Naive thymus-derived CD4-positive, alpha-beta T cell (primary cell): ENCODE data around the gene CDH4. TPM values are rescaled to one million over a fixed set of nuclear protein-coding genes. Genes with fewer than 3 reads are reported as not detected.

Experiments
- ATAC-seq: fragments of 150-1000 bp; cut with Tn5 transposase; 2 replicates; pipeline ENCODE4 v1.10.0; 2021; ENCODE audit warnings: mild to moderate bottlenecking, moderate library complexity
- CTCF ChIA-PET: fragments of 350-600 bp; sonication (Branson Sonifier 250); formaldehyde crosslinking; loops from one replicate; lab custom pipeline; 2021; ENCODE audit warnings: antibody characterized with exemption; lab: Charles Lee
- POLR2A ChIA-PET: fragments of 350-600 bp; sonication (Branson Sonifier 250); formaldehyde crosslinking; loops from one replicate; lab custom pipeline; 2021; ENCODE audit warnings: antibody characterized with exemption, inconsistent platforms; lab: Charles Lee
- DNase-seq, 9 donors: peaks; one replicate each; pipeline versions ENCODE4 v3.0.0 to v3.0.0-alpha.2; 2020 to 2022; ENCODE audit warnings: mixed read lengths in 1 of 9
- H3K27ac ChIP-seq: one replicate; pipeline ENCODE4 v1.7.0; 2013; ENCODE audit warnings: mild to moderate bottlenecking, low read depth, low read length, moderate library complexity
- H3K27me3 ChIP-seq, 2 donors: one replicate each; pipeline ENCODE4 v1.7.0; 2013; ENCODE audit warnings: low read length in 2 of 2, mild to moderate bottlenecking in 2 of 2, moderate library complexity in 2 of 2; ENCODE audit not compliant: control insufficient read depth in 2 of 2, insufficient read depth in 2 of 2
- H3K36me3 ChIP-seq, 3 experiments: 1 replicate in 2 of 3; 2 replicates in 1 of 3; pipeline ENCODE4 v1.7.0; 2013; ENCODE audit warnings: low read length in 3 of 3, mild to moderate bottlenecking in 3 of 3, moderate library complexity in 1 of 3; ENCODE audit not compliant: insufficient read depth in 3 of 3, control insufficient read depth in 2 of 3
- H3K4me1 ChIP-seq, 2 donors: one replicate each; pipeline ENCODE4 v1.7.0; 2013; ENCODE audit warnings: low read length in 2 of 2, mild to moderate bottlenecking in 2 of 2, moderate library complexity in 1 of 2; ENCODE audit not compliant: control insufficient read depth in 2 of 2, insufficient read depth in 2 of 2
- H3K4me3 ChIP-seq: 2 replicates; pipeline ENCODE4 v1.7.0; 2013; ENCODE audit warnings: mild to moderate bottlenecking, low read length
- H3K9me3 ChIP-seq, 3 experiments: 1 replicate in 2 of 3; 2 replicates in 1 of 3; pipeline ENCODE4 v1.7.0; 2013; ENCODE audit warnings: low read length in 3 of 3; ENCODE audit not compliant: control insufficient read depth in 2 of 3
- H3K27ac Mint-ChIP-seq, 9 donors: one replicate each; pipeline ENCODE4 v1.8.0; 2020 to 2022; ENCODE audit warnings: mixed read lengths in 9 of 9, mild to moderate bottlenecking in 8 of 9, moderate library complexity in 5 of 9, inconsistent platforms in 2 of 9
- H3K27me3 Mint-ChIP-seq, 5 donors: one replicate each; pipeline ENCODE4 v1.8.0; 2021 to 2022; ENCODE audit warnings: mixed read lengths in 5 of 5, mild to moderate bottlenecking in 1 of 5
- H3K36me3 Mint-ChIP-seq, 5 donors: one replicate each; pipeline ENCODE4 v1.8.0; 2020 to 2022; ENCODE audit warnings: mixed read lengths in 5 of 5, mild to moderate bottlenecking in 3 of 5, inconsistent platforms in 1 of 5
- H3K4me1 Mint-ChIP-seq, 7 donors: one replicate each; pipeline ENCODE4 v1.8.0; 2020 to 2022; ENCODE audit warnings: mixed read lengths in 7 of 7, mild to moderate bottlenecking in 3 of 7, inconsistent platforms in 1 of 7
- H3K4me3 Mint-ChIP-seq, 10 donors: one replicate each; pipeline ENCODE4 v1.8.0; 2020 to 2022; ENCODE audit warnings: mild to moderate bottlenecking in 10 of 10, mixed read lengths in 10 of 10, moderate library complexity in 6 of 10, inconsistent platforms in 2 of 10
- H3K9me3 Mint-ChIP-seq, 11 donors: one replicate each; pipeline ENCODE4 v1.8.0; 2020 to 2022; ENCODE audit warnings: mixed read lengths in 11 of 11, mild to moderate bottlenecking in 4 of 11, inconsistent platforms in 1 of 11, moderate library complexity in 1 of 11
- intact Hi-C, 2 donors: fragments of 100-400 bp; cut with micrococcal nuclease; formaldehyde crosslinking; loops; one replicate each; pipeline ENCODE4 v1.15.1; 2023
- polyA plus RNA-seq, 2 donors: library from polyadenylated mRNA; unstranded; fragments of 300-500 nt; fragmentation: Illumina TruSeq; gene quantifications; one replicate each; pipeline ENCODE4 v1.2.3, GENCODE V29; 2021
- total RNA-seq, 6 experiments: library from RNA in 5 of 6; stranded (reverse) in 5 of 6; gene quantifications; 1 replicate in 5 of 6; 2 replicates in 1 of 6; pipeline ENCODE4 v1.2.3 and lab custom pipeline; 2021 to 2026

Gene CDH4
- total and polyA plus RNA-seq, 7 experiments from 2014 or later, result 0.05 to 0.43 (median 0.14) TPM; not detected in 1

DNA sequence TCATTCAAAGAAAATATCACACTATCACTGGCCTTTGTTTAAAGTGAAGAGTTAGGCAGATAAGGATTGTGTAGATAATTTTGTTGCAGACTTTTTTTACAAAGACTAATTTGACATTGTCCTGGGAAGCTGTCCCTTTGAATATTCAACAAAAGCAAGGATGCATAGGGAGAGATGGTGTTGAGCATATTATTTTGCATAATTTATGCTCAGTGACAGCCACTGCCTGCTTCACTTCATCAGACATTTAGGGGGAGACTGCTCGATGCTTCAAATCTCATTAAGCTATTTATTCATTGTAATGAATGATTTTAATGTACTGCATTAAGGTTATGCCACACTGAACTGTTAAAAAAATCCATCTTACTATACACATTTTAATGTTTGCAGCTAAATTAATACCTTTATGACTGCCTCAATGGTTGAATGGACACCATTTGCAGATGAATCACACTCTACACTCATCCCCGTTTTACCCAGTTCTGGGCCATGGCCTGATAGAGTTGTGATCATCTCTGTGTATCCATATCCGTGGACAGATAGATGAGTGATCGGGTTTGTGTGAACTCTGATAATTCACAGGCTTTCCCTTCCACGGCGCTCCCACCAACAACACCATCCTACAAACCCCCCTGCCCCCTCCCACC lies 128.0 kb downstream of the CDH4 start:
- H3K4me3 Mint-ChIP-seq, result no peak overlapping the region
- H3K36me3 Mint-ChIP-seq, result no peaks in the 10 kb centered on the region
- ATAC-seq (no peak), DNase-seq (no peak)
- ChIA-PET CTCF (no interaction called here), POLR2A (no interaction called here)
- no peaks in the 10 kb centered on the region for H3K4me1 Mint-ChIP-seq
- no peaks in the 10 kb centered on the region for H3K9me3 ChIP-seq
- H3K36me3 ChIP-seq, result no peaks in the 10 kb centered on the region
- H3K27me3 Mint-ChIP-seq, result peaks cover 0 to 4% (median 0%) of the 10 kb centered on the region in 5 donors
- intact Hi-C loops, result no loop called here
- H3K27ac ChIP-seq, result no peak overlapping the region
- H3K4me1 ChIP-seq, result no peaks in the 10 kb centered on the region
- no peak overlapping the region for H3K4me3 ChIP-seq
- H3K9me3 Mint-ChIP-seq, result peaks cover 0 to 16% (median 2%) of the 10 kb centered on the region in 11 donors
- H3K27ac Mint-ChIP-seq, result no peak overlapping the region
- no peaks in the 10 kb centered on the region for H3K27me3 ChIP-seq

DNA sequence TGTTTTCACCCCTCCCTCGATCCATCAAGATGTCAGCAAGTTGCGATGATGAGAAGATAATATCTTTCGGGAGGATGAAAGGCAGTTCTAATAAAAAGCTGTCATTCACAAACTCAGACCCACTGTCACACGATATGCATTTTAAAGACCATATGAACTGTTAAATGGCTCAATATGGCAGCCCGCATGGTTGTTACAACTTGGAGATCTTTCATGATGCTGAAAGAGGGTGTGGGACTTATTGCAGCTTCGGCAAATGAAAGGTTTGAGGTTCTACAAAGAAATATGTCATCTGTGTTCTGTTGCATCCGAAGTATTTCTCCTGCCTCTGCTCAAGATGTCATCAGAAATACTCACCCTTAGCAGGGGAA lies 128.5 kb downstream of the CDH4 start:
- intact Hi-C loops, result no loop called here
- Mint-ChIP-seq H3K27me3 (peaks cover 0 to 4% (median 2%) of the 10 kb centered on the region in 5 donors), H3K4me3 (no peak overlapping the region), H3K9me3 (peaks cover 0 to 18% (median 4%) of the 10 kb centered on the region in 11 donors), H3K4me1 (no peaks in the 10 kb centered on the region), H3K27ac (no peak overlapping the region), H3K36me3 (no peaks in the 10 kb centered on the region)
- no peaks in the 10 kb centered on the region for H3K36me3 ChIP-seq
- H3K9me3 ChIP-seq, result no peaks in the 10 kb centered on the region
- no peak overlapping the region for H3K27ac ChIP-seq
- ChIA-PET CTCF (no interaction called here), POLR2A (no interaction called here)
- no peaks in the 10 kb centered on the region for H3K27me3 ChIP-seq
- ATAC-seq (no peak), DNase-seq (no peak)
- no peaks in the 10 kb centered on the region for H3K4me1 ChIP-seq
- H3K4me3 ChIP-seq, result no peak overlapping the region

DNA sequence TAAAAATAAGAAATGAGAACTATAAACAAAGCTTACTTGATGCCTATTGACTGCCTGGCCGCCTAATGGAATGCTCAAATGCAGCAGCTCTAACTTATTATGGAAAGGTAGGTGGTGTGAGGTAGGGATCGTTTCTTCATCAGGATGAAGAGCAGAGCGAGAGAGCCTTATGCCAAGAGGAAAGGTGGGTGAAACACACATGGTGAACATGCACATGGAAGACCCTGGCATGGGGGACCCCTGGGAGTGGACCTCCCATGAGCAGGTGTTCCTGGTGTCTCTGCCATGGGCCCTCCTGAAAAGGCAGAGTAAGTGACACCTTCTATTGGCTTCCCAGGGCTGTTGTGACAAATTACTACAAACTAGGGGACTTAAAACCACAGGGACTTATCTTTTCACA lies 130.1 kb downstream of the CDH4 start:
- intact Hi-C loops, result no loop called here
- Histone ChIP-seq H3K9me3 (no peaks in the 10 kb centered on the region), H3K27ac (no peak overlapping the region), H3K4me3 (no peak overlapping the region), H3K4me1 (no peaks in the 10 kb centered on the region), H3K36me3 (no peaks in the 10 kb centered on the region), H3K27me3 (no peaks in the 10 kb centered on the region)
- Mint-ChIP-seq H3K4me1 (peaks cover 0 to under 1% (median 0%) of the 10 kb centered on the region in 7 donors), H3K4me3 (no peak overlapping the region), H3K9me3 (peaks cover 0 to 23% (median 4%) of the 10 kb centered on the region in 11 donors), H3K36me3 (peaks cover 0 to 2% (median 0%) of the 10 kb centered on the region in 5 donors), H3K27me3 (peaks cover 0 to 13% (median 8%) of the 10 kb centered on the region in 5 donors), H3K27ac (no peak overlapping the region)
- ATAC-seq (no peak), DNase-seq (no peak)
- POLR2A ChIA-PET, result no interaction called here
- CTCF ChIA-PET, result no interaction called here

DNA sequence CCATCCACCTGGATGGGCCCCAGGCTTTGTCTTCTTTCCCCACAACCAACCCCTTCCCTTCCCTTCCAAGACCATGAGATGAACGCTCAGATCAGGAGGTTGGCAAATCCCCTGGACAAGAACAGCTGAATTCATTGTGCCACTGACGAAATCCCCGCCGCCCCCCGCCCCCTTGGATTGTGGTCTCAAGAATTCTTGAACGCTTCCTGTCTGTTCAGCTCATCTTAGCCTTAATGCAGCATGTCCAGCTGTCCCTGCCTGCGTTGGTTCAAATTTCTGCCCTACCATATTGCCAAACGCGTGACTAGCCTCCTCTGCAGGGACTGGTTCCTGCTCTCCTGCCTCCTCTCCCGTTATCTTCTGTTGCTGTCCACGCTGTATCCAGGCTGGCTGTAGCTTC lies 133.2 kb downstream of the CDH4 start:
- POLR2A ChIA-PET, result no interaction called here
- Mint-ChIP-seq H3K4me1 (peaks cover 0 to 8% (median 0%) of the 10 kb centered on the region in 7 donors), H3K36me3 (peaks cover 0 to 5% (median 0%) of the 10 kb centered on the region in 5 donors), H3K27ac (no peak overlapping the region), H3K4me3 (no peak overlapping the region), H3K9me3 (peaks cover 0 to 24% (median 10%) of the 10 kb centered on the region in 11 donors), H3K27me3 (peaks cover 0 to 33% (median 12%) of the 10 kb centered on the region in 5 donors)
- H3K4me1 ChIP-seq, result no peaks in the 10 kb centered on the region
- no peak overlapping the region for H3K4me3 ChIP-seq
- CTCF ChIA-PET, result no interaction called here
- H3K9me3 ChIP-seq, result no peaks in the 10 kb centered on the region
- H3K36me3 ChIP-seq, result no peaks in the 10 kb centered on the region
- DNase-seq (no peak), ATAC-seq (no peak)
- H3K27me3 ChIP-seq, result no peaks in the 10 kb centered on the region
- no peak overlapping the region for H3K27ac ChIP-seq
- intact Hi-C loops, result no loop called here

DNA sequence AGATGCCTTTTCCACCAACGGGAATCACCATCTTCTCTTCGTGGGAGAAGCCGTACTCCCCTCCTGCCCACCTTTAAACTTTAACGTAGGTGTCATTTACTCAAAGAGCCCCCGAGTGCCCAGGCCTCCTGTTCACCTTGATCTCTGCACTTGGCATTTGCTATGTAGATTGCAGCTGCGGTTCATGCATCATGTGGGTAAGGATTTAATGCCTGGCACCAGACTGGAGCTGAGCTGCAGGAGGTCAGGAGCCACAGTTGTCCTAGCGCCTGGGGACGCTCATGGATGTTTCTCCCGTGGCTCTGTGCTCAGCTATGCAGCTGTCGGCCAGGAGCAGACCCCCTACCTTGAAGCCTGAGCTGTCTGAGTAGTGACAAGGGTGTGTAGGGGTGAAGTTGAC lies 133.7 kb downstream of the CDH4 start:
- H3K27me3 ChIP-seq, result no peaks in the 10 kb centered on the region
- H3K27ac Mint-ChIP-seq, result no peak overlapping the region
- H3K4me3 Mint-ChIP-seq, result no peak overlapping the region
- H3K9me3 Mint-ChIP-seq, result peaks cover 0 to 23% (median 10%) of the 10 kb centered on the region in 11 donors
- no peaks in the 10 kb centered on the region for H3K36me3 ChIP-seq
- intact Hi-C loops, result no loop called here
- DNase-seq (no peak), ATAC-seq (no peak)
- POLR2A ChIA-PET, result no interaction called here
- no peak overlapping the region for H3K27ac ChIP-seq
- CTCF ChIA-PET, result no interaction called here
- no peaks in the 10 kb centered on the region for H3K4me1 ChIP-seq
- H3K9me3 ChIP-seq, result no peaks in the 10 kb centered on the region
- no peak overlapping the region for H3K4me3 ChIP-seq
- H3K36me3 Mint-ChIP-seq, result peaks cover 0 to 5% (median 0%) of the 10 kb centered on the region in 5 donors
- H3K4me1 Mint-ChIP-seq, result peaks cover 0 to 8% (median 0%) of the 10 kb centered on the region in 7 donors
- H3K27me3 Mint-ChIP-seq, result peaks cover 0 to 33% (median 12%) of the 10 kb centered on the region in 5 donors

DNA sequence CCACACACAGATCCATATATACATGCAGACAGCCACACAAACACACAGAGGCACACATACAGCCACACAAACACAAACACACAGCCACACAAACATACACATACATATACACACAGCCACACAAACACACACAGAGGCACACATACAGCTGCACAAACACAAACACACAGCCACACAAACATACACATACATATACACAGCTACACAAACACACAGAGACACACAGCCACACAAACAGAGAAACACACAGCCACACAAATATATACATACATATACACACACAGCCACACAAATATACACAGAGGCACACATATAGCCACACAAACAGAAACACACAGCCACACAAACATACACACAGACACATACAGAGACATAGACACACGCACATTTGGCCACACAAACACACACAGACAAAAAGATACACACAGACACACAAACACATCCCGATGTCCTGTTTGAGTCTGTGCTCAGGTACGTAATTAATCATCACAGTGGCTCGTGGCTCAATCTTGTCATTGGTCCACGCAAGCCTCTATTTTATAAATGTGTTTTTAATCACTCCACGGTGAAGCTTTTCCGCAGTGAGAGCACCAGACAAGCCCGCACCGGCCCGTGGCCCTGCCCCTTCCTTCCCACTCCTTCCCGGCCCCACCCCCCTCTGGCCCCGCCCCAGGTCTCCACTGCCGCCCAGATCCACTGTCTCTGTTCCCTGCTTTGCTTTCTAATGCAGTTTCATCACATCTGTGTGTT lies 135.3 kb downstream of the CDH4 start:
- H3K27ac ChIP-seq, result no peak overlapping the region
- no peaks in the 10 kb centered on the region for H3K9me3 ChIP-seq
- H3K36me3 Mint-ChIP-seq, result peaks cover 0 to 5% (median 0%) of the 10 kb centered on the region in 5 donors
- peaks cover 0 to 8% (median 0%) of the 10 kb centered on the region in 7 donors for H3K4me1 Mint-ChIP-seq
- DNase-seq (no peak), ATAC-seq (no peak)
- no peak overlapping the region for H3K4me3 ChIP-seq
- H3K9me3 Mint-ChIP-seq, result peaks cover 0 to 15% (median 6%) of the 10 kb centered on the region in 11 donors
- intact Hi-C loops, result no loop called here
- H3K36me3 ChIP-seq, result no peaks in the 10 kb centered on the region
- H3K27me3 Mint-ChIP-seq, result peaks cover 0 to 39% (median 12%) of the 10 kb centered on the region in 5 donors
- CTCF ChIA-PET, result no interaction called here
- H3K27ac Mint-ChIP-seq, result no peak overlapping the region
- no peaks in the 10 kb centered on the region for H3K27me3 ChIP-seq
- H3K4me1 ChIP-seq, result no peaks in the 10 kb centered on the region
- H3K4me3 Mint-ChIP-seq, result no peak overlapping the region
- POLR2A ChIA-PET, result no interaction called here
